GM19397 (cell line): ENCODE results near the gene NKX2-3.

Experiments used
- ATAC-seq: cut with Tn5 transposase; IDR thresholded peaks from one replicate; pipeline ENCODE4 v1.9.1; 2021; ENCODE audit warnings: mild to moderate bottlenecking, moderate library complexity; ENCODE audit not compliant: unreplicated experiment

NKX2-3 gene

GRCh38 chr10:99573790-99574189 lies 41.0 kb downstream of the NKX2-3 start:
- ATAC-seq: no peak

- no peak for ATAC-seq
Measured at GRCh38 chr10:99579971-99580370, 47.2 kb downstream of the NKX2-3 start.

GRCh38 chr10:99582255-99582770 lies 49.6 kb downstream of the NKX2-3 start:
- no peak for ATAC-seq

GRCh38 chr10:99583687-99584086 lies 50.9 kb downstream of the NKX2-3 start:
- no peak for ATAC-seq
